HUES64 (cell line): ENCODE results near the gene RGS19.

ENCODE experiments used
- H3K27ac ChIP-seq: 2 replicates; pipeline ENCODE4 v1.7.0; 2013; ENCODE audit warnings: low read depth, low read length, inconsistent platforms
- H3K27me3 ChIP-seq: 2 replicates; pipeline ENCODE4 v1.6.1; 2013; ENCODE audit warnings: mild to moderate bottlenecking, low read length; ENCODE audit not compliant: insufficient read depth
- H3K36me3 ChIP-seq: 2 replicates; pipeline ENCODE4 v1.6.1; 2013; ENCODE audit warnings: mild to moderate bottlenecking, low read length; ENCODE audit not compliant: insufficient read depth
- H3K4me1 ChIP-seq: 2 replicates; pipeline ENCODE4 v1.6.1; 2013; ENCODE audit warnings: mild to moderate bottlenecking, low read length, moderate library complexity; ENCODE audit not compliant: insufficient read depth
- H3K4me3 ChIP-seq: 2 replicates; pipeline ENCODE4 v1.5.1; 2013; ENCODE audit warnings: mild to moderate bottlenecking, low read length, moderate library complexity
- H3K9ac ChIP-seq: 2 replicates; pipeline ENCODE4 v1.6.1; 2013; ENCODE audit warnings: mild to moderate bottlenecking, low read depth, low read length
- H3K9me3 ChIP-seq: 2 replicates; pipeline ENCODE4 v1.6.1; 2013; ENCODE audit warnings: low read depth, low read length; ENCODE audit not compliant: insufficient read depth
- WGBS: fragments of 150-250, 120-280 bp; methylation state at CpG from one replicate; pipeline ENCODE4 v1.1.7; 2013; ENCODE audit warnings: missing lambda C conversion rate; 5-methylcytosine and 5-hydroxymethylcytosine counted together

Gene RGS19

DNA sequence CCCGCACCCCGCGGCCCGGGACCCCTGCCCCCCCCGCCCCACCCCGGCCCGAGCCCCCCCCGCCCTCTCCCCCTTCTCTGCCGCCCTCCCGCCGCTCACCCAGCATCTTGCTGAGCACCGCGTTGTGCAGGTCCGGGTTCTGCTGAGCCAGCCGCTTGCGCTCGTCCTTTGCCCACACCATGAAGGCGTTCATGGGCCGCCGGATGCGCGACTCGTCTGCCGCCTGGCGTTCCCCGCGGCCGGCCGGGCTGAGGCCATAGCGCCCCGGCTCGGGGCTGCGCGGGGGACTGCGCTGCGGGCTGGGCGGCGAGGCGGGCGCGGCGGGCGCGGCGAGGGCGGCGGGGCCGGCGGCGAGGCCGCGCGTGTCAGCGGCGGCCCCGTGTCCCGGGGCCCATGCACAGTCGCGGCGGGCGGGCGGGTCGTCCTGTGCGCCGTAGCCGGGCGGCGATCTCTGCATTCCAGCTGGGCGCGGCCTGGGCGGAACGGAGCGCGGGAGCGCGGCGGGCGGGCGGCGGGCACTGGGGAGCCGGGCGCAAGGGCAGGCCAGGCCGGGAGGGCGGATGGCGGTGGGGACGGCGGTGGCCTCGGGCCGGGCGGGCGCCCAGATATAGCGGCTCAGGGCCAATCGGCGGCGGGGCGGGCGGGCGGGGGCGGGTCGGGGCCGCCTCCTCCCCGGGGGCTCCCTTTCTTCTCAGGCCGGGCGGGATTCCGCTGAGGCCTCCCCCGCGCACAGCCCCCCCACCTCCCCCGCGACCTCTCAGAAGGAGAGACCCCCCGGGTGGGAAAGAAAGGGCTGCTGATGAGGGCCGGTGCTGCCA is 30.0 kb downstream of the RGS19 start, which contains the start of gene SOX18:
Gene SOX18, minus strand, starts transcription at position 580 of the 818 bp plus-strand sequence. Its CDS starts 123 bp downstream, at position 457.
- Histone ChIP-seq H3K27me3 (peaks cover 68% of the 10 kb centered on the region), H3K9me3 (no peaks in the 10 kb centered on the region), H3K36me3 (no peaks in the 10 kb centered on the region), H3K4me3 (peak within 1 kb of the TSS; percentile 31), H3K27ac (no peak within 1 kb of the TSS), H3K9ac (no peak within 1 kb of the TSS), H3K4me1 (peaks cover 9% of the 10 kb centered on the region; the same call in 1 of the 2 replicates)
- WGBS, result 2% methylated on average over 98 of the region's 111 CpGs

DNA sequence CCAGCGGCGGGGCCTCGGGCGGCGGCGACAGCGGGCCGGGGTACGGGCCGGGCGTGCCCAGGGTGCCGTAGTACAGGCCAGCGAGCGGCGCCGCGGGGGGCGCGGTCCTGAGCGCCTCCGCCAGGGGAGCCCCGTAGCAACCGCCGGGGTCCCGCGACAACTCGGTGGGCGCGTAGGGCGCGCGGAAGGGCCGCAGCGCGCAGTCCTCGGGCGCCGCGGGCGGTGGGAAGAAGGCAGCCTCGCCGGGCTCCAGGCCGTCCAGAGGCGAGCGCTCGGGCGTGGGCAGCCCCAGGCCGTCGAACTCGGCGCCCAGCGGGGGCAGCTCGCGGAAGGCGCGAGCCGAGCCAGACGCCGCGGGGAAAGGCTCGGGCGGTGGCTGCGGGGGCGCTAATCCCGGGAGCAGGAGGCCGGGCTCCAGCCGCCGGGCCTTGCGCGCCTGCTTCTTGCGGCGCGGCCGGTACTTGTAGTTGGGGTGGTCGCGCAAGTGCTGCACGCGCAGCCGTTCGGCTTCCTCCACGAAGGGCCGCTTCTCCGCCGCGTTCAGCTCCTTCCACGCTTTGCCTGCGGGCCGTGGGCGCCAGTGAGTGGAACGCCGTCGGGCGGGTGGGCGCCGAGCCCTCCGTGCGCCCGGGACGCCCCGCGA is 30.8 kb downstream of the RGS19 start:
- Histone ChIP-seq H3K36me3 (no peaks in the 10 kb centered on the region), H3K9me3 (no peaks in the 10 kb centered on the region), H3K4me3 (peak overlapping the region; percentile 31), H3K27me3 (peaks cover 76% of the 10 kb centered on the region), H3K9ac (peak overlapping the region; percentile 34; the same call in 1 of the 2 replicates), H3K27ac (no peak overlapping the region), H3K4me1 (peaks cover 7% of the 10 kb centered on the region; the same call in 1 of the 2 replicates)
- WGBS, result 3% methylated on average over 95 of the region's 101 CpGs

DNA sequence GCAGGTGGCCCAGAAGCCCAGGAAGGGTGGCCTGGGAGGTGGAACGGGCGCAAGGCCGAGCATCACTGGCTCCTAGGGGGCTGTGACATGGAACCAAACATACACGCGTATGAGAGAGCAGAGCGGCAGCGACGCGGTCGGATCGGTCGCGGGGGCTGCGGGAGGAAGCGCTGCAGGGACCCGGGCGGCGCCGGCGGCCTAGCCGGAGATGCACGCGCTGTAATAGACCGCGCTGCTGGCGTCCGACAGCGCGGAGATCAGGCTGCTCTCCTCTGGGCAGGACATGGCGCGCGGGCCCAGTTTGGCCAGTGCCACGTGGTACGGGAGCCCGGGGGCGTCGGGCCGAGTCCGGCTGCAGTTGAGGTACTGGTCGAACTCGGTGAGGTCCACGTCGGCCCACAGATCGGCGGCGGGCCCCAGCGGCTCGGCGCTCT is 31.3 kb downstream of the RGS19 start:
- Histone ChIP-seq H3K27me3 (peaks cover 81% of the 10 kb centered on the region), H3K4me3 (peak overlapping the region; percentile 31)

DNA sequence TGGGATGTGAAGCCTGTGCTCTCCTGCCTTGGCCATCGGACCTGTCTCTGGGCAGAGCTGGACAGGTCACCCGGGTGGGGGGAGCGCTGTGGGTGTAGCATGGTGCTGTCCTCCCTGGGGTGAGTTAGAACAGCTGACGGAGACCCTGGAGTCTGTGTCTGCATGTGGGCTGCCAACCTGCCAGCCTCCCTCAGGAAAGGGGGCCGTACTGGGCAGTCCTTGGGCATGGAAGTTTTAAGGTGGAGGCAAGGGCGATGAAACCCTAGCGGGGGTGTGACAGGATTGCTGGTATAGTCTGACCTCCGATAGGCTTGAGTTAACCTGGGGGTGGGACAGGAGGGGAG is 32.3 kb downstream of the RGS19 start:
- Histone ChIP-seq H3K4me3 (no peak overlapping the region), H3K27ac (no peak overlapping the region), H3K4me1 (peaks cover 7% of the 10 kb centered on the region; the same call in 1 of the 2 replicates), H3K36me3 (no peaks in the 10 kb centered on the region), H3K9me3 (no peaks in the 10 kb centered on the region), H3K9ac (no peak overlapping the region), H3K27me3 (peaks cover 87% of the 10 kb centered on the region)
- 89% methylated on average over 8 of the region's 8 CpGs for whole genome bisulfite sequencing

More for the DNA sequence above, 31.3 kb downstream of the RGS19 start:
- no peak overlapping the region for H3K27ac ChIP-seq
- WGBS, result 6% methylated on average over 49 of the region's 49 CpGs
- no peaks in the 10 kb centered on the region for H3K9me3 ChIP-seq
- no peaks in the 10 kb centered on the region for H3K36me3 ChIP-seq
- peaks cover 7% of the 10 kb centered on the region; the same call in 1 of the 2 replicates for H3K4me1 ChIP-seq
- peak overlapping the region; percentile 34; the same call in 1 of the 2 replicates for H3K9ac ChIP-seq

DNA sequence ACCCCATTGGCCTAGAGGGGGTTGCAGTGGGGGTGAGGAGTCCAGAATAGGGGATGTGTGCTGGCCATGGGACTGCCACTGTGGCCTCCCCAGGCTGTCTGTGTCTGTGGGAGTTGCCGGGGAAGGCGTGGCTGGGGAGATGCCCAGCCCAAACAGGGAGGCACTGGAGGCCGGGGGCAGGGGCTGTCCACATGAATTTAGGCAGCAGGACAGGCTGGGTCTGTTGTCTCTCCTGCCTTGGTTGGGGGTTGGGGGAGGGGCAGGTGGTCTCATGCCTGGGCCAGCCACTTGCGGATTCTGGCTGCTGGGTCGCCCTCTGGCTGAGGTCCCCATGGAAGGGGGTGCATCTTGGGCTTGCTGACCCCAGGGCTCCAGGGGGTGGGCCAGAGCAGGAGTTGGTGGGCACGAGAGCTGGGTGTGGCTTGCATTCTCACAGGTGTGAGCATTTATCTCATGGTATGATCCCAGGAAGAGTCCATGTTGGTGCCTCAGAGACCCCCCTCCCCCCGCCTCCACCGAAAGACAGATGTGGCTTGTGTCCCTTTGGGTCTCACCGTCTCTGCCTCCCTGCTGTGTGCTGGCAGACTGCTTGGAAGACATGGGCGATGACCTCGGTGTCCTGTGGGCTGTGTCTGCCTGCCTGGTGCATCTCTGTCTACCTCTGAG is 33.8 kb downstream of the RGS19 start:
- no peaks in the 10 kb centered on the region for H3K9me3 ChIP-seq
- H3K36me3 ChIP-seq, result no peaks in the 10 kb centered on the region
- H3K9ac ChIP-seq, result no peak overlapping the region
- WGBS, result 69% methylated on average over 11 of the region's 11 CpGs
- H3K4me1 ChIP-seq, result peaks cover 7% of the 10 kb centered on the region; the same call in 1 of the 2 replicates
- H3K27me3 ChIP-seq, result peaks cover 96% of the 10 kb centered on the region
- H3K4me3 ChIP-seq, result no peak overlapping the region
- H3K27ac ChIP-seq, result no peak overlapping the region

DNA sequence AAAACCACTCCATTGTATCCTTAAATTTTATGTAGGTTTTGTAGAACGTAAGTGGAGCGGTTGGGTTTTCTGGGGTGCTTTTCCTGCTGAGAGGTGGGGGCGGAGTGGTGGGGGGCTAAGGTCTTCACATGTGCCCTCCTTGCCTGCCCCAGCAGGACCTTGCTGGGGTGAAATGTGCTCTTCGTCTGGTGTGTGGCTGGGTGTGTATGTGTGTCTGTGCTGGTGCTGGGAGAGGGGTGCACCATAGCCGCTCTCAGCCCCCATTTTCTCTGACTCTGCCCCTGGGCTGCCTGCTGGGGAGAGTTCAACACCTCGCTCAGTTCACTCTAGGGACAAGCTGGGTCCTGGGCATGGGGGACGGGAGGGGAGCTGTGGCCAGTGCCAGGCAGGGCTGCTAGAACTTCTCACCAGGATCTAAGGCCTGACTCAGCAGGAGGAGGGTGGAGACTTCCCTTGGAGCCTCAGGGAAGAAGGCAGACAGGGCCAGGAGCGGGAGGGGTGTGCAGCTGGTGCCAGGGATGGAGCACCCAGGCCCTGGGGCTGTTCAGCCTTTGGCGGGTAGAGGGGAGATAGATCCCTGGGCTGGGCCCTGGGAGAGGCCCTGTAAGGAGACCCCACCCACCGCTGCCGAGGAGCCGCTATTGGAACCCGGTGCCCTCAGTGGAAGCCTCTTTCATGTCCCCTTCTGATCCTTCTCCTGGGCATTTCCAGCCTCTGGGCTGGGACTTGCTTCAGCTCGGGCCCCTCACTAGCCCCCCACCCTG is 34.7 kb downstream of the RGS19 start:
- no peak overlapping the region for H3K9ac ChIP-seq
- H3K27me3 ChIP-seq, result peaks cover 96% of the 10 kb centered on the region
- H3K27ac ChIP-seq, result no peak overlapping the region
- H3K4me1 ChIP-seq, result peaks cover 7% of the 10 kb centered on the region; the same call in 1 of the 2 replicates
- no peaks in the 10 kb centered on the region for H3K9me3 ChIP-seq
- no peaks in the 10 kb centered on the region for H3K36me3 ChIP-seq
- H3K4me3 ChIP-seq, result no peak overlapping the region
- 79% methylated on average over 14 of the region's 14 CpGs for WGBS

DNA sequence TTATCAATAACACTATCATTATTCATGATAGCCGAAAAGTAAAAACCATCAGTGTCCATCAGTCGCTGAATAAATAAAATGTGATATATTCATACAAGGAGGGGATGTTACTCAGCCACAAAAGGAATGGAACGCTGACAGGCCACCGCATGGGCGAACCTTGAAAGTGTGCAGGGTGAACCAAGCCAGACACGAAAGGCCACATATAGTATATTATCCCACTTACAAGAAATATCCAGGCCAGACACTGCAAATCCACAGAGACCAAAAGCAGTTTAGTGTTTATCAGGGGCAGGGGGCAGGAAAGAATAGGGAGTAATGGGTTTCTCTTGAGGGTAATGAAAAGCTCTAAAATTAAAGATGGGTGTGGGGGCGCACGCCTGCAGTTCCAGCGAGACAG is 35.5 kb downstream of the RGS19 start:
- no peak overlapping the region for H3K4me3 ChIP-seq
- 93% methylated on average over 9 of the region's 9 CpGs for WGBS
- peaks cover 7% of the 10 kb centered on the region; the same call in 1 of the 2 replicates for H3K4me1 ChIP-seq
- no peak overlapping the region for H3K9ac ChIP-seq
- H3K9me3 ChIP-seq, result no peaks in the 10 kb centered on the region
- no peak overlapping the region for H3K27ac ChIP-seq
- H3K27me3 ChIP-seq, result peaks cover 97% of the 10 kb centered on the region
- H3K36me3 ChIP-seq, result no peaks in the 10 kb centered on the region

DNA sequence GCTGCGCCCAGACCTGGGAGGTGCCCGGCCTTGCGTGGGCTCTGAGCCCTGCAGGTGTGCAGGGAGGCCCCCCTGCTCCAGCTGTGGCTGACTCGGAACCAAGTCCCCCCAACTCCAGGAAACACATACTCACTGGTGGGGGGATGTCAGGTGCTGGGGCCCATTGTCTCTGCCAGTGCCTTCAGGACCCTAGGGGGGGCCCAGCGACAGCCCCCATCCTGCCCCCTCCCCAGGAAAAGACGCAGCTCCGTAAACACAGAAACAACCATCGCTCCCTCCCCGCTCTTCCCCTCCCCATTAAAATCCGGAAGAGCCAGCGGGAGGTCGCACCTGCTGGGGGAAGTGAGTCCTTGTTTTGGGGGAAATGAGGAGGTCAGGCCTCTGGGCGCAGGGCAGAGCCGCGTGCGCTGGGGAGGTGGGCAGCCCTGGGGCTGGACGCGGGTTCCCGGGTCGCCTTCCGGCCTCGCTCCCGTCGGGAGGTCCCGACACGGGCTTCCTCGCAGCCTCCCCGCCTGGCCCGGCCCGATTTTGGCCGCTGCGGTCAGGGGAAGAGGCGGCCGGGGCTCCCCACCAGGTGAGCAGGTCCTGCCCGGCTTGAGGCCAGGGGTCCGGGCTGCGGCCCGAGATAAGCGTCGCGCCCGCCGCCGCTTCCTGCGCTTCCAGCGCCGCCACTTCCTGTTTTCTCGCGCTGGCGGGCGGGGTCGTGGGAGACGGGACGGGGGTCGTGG is 37.1 kb downstream of the RGS19 start:
- no peaks in the 10 kb centered on the region for H3K9me3 ChIP-seq
- 4% methylated on average over 44 of the region's 55 CpGs for WGBS
- H3K36me3 ChIP-seq, result no peaks in the 10 kb centered on the region
- H3K27ac ChIP-seq, result no peak overlapping the region
- H3K4me1 ChIP-seq, result peaks cover 7% of the 10 kb centered on the region; the same call in 1 of the 2 replicates
- H3K9ac ChIP-seq, result 0 out of 2 replicates have a peak overlapping the region, but pooled peaks have one; percentile 35
- peak overlapping the region; percentile 55 for H3K4me3 ChIP-seq
- peaks cover 97% of the 10 kb centered on the region for H3K27me3 ChIP-seq

DNA sequence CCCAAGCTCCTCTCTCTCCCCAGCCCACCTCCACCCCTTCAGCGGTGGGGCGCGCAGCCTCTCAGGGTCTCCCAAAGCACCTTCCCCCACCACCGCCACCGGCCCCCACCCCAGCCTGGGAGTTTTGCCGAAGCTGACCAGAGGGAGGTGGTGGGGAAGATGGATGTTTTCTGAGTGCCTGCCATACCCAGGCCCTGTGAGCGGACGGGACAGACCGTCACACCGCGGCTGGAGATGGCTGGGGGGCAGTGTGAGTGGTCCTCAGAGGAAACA is 37.6 kb downstream of the RGS19 start:
- no peaks in the 10 kb centered on the region for H3K9me3 ChIP-seq
- H3K4me1 ChIP-seq, result peaks cover 8% of the 10 kb centered on the region; the same call in 1 of the 2 replicates
- H3K27me3 ChIP-seq, result peaks cover 94% of the 10 kb centered on the region
- WGBS, result 26% methylated on average over 8 of the region's 11 CpGs
- H3K4me3 ChIP-seq, result peak overlapping the region; percentile 55
- H3K9ac ChIP-seq, result no peak overlapping the region
- no peak overlapping the region for H3K27ac ChIP-seq
- H3K36me3 ChIP-seq, result no peaks in the 10 kb centered on the region
